PC-9 (cell line): ENCODE measurements around the gene ZBTB7A.

ENCODE experiments used
- CTCF ChIP-seq: fragments of 200-600 bp; sonication (generic); conservative IDR thresholded peaks from 2 replicates; pipeline ENCODE4 v1.6.1; 2017; ENCODE audit warnings: mixed run types, antibody characterized with exemption, mild to moderate bottlenecking, moderate library complexity
- EZH2 ChIP-seq: fragments of 200-600 bp; sonication (generic); IDR thresholded peaks from 2 replicates; pipeline ENCODE4 v1.8.0; 2017; ENCODE audit warnings: antibody characterized with exemption, low read depth

GRCh38 chr19:4061178-4061682 is 5.5 kb downstream of the ZBTB7A start:
- no peak for TF ChIP-seq CTCF
- no peak for TF ChIP-seq EZH2
